ENCODE results near the gene DOCK3.

The DOCK3 gene

DNA sequence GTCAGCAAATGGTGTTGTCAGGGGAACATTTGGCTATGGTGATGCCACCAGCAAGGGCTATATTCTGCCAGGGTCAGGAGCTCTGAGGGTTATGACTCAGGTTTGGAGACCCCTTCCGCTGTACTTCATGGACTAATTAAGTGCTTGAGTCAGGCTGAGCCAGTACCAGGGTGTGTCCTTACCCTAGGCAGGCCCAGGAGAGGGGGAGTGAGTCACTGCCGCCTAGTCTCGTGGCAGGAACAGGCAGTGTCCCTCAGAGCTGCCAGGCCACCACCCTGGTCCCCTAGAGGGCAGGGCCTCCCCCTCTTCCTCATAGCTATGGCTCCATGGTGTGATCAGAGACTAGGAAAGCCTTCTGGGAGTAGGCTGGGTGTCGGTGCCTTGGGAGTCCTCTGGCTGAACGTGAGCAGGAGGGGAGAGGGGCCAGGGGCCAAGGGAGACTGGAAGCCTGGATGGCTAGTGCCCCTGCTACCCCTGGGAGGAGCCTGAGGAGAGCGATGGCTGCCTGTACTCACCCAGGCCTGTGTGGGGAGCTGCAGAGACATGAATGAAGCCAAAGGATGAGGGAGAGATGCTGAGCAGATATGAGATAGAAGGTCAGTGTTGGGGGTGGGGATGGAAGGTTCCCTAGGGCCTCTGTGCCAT, 47.2 kb upstream of the DOCK3 start:
- Histone ChIP-seq H3K79me2 (ENCODE audit: insufficient read depth, low read depth) (no peaks in the 10 kb centered on the region), H3K36me3 (ENCODE audit: insufficient read depth) (no peaks in the 10 kb centered on the region), H3K4me2 (no peak overlapping the region), H3K4me3 (IDR thresholded peaks at IDR 0.05; ENCODE audit: insufficient read depth, low read depth, low read length) (no peak overlapping the region), H3K27ac (no peak overlapping the region), H3K4me1 (ENCODE audit: low read depth, poor library complexity, severe bottlenecking) (peaks cover 16% of the 10 kb centered on the region), H4K20me1 (ENCODE audit: insufficient read depth) (no peaks in the 10 kb centered on the region), H2AFZ (ENCODE audit: low read depth) (no peak overlapping the region), H3K9ac (no peak overlapping the region), H3K27me3 (ENCODE audit: insufficient read depth, low read depth) (no peaks in the 10 kb centered on the region)
- TF ChIP-seq CTCF (conservative IDR thresholded peaks at IDR 0.05; ENCODE audit: low read depth, low read length) = no peak

DNA sequence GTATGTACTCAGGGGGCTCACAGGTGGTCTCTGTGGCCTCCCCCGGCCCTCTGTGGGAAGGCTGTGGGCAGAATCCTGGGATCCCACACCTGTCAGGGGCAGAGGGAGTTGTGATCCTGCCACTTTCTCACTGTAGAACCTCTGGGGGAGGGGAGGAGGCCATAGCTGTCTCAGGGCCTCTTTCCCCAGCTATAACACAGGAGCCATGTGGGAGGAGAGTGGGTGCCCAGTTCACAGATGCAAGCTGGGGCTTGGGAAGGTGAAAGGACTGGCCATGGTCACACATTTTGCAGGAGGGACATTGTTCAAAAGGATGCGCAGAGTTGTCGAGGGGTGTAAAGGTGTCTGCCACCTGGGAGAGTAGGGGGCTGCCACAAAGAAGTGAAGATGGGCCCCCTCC, 46.1 kb upstream of the DOCK3 start:
- Histone ChIP-seq H3K27me3 (ENCODE audit: insufficient read depth, low read depth) (no peaks in the 10 kb centered on the region), H3K27ac (no peak overlapping the region), H3K36me3 (ENCODE audit: insufficient read depth) (no peaks in the 10 kb centered on the region), H2AFZ (ENCODE audit: low read depth) (no peak overlapping the region), H4K20me1 (ENCODE audit: insufficient read depth) (no peaks in the 10 kb centered on the region), H3K4me3 (IDR thresholded peaks at IDR 0.05; ENCODE audit: insufficient read depth, low read depth, low read length) (no peak overlapping the region), H3K9ac (no peak overlapping the region), H3K4me1 (ENCODE audit: low read depth, poor library complexity, severe bottlenecking) (peaks cover 13% of the 10 kb centered on the region), H3K4me2 (no peak overlapping the region), H3K79me2 (ENCODE audit: insufficient read depth, low read depth) (no peaks in the 10 kb centered on the region)
- TF ChIP-seq CTCF (conservative IDR thresholded peaks at IDR 0.05; ENCODE audit: low read depth, low read length) = no peak

DNA sequence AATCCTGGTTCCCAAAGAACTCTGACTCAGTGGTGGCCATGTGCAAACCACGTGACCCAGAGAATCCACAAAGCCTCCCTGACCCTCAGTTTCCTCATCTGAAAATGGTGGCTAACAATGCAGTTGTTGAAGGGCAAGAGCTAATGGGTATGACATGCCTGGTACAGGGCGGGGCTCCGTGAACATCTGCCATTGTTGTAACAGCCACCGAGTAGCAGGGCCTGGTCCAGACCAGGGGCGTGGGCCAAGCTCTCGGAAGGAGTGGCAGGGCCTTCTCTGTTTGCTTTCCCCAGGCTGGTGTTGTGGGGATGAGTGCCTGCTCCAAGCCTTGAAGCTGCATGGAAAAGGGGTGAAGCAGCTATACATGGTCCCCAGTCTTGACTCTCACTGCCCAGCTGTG, 44.3 kb upstream of the DOCK3 start:
- Histone ChIP-seq H3K4me2 (no peak overlapping the region), H3K4me3 (IDR thresholded peaks at IDR 0.05; ENCODE audit: insufficient read depth, low read depth, low read length) (no peak overlapping the region), H3K27ac (no peak overlapping the region), H3K4me1 (ENCODE audit: low read depth, poor library complexity, severe bottlenecking) (no peaks in the 10 kb centered on the region), H3K79me2 (ENCODE audit: insufficient read depth, low read depth) (no peaks in the 10 kb centered on the region), H3K36me3 (ENCODE audit: insufficient read depth) (no peaks in the 10 kb centered on the region), H3K27me3 (ENCODE audit: insufficient read depth, low read depth) (no peaks in the 10 kb centered on the region), H4K20me1 (ENCODE audit: insufficient read depth) (no peaks in the 10 kb centered on the region), H3K9ac (no peak overlapping the region), H2AFZ (ENCODE audit: low read depth) (no peak overlapping the region)
- TF ChIP-seq CTCF (conservative IDR thresholded peaks at IDR 0.05; ENCODE audit: low read depth, low read length) = no peak

GRCh38 chr3:50630877-50631276, 43.9 kb upstream of the DOCK3 start:
- no peak overlapping the region for H3K9ac ChIP-seq
- no peaks in the 10 kb centered on the region for H3K4me1 ChIP-seq (ENCODE audit: low read depth, poor library complexity, severe bottlenecking)
- no peaks in the 10 kb centered on the region for H3K27me3 ChIP-seq (ENCODE audit: insufficient read depth, low read depth)
- no peaks in the 10 kb centered on the region for H4K20me1 ChIP-seq (ENCODE audit: insufficient read depth)
- no peaks in the 10 kb centered on the region for H3K79me2 ChIP-seq (ENCODE audit: insufficient read depth, low read depth)
- H3K4me3 ChIP-seq (IDR thresholded peaks at IDR 0.05; ENCODE audit: insufficient read depth, low read depth, low read length) = no peak overlapping the region
- TF ChIP-seq CTCF (conservative IDR thresholded peaks at IDR 0.05; ENCODE audit: low read depth, low read length) = no peak
- no peak overlapping the region for H3K27ac ChIP-seq
- H3K36me3 ChIP-seq (ENCODE audit: insufficient read depth) = no peaks in the 10 kb centered on the region
- no peak overlapping the region for H2AFZ ChIP-seq (ENCODE audit: low read depth)
- no peak overlapping the region for H3K4me2 ChIP-seq

Measured in KMS-11 (cell line).